ENCODE measurements around the gene RRP7A.
"Not testable (repeated sequence)": the region's sequence is repeated elsewhere in the genome, so short reads cannot be mapped to it uniquely, and the experiment has no call there.

DNA sequence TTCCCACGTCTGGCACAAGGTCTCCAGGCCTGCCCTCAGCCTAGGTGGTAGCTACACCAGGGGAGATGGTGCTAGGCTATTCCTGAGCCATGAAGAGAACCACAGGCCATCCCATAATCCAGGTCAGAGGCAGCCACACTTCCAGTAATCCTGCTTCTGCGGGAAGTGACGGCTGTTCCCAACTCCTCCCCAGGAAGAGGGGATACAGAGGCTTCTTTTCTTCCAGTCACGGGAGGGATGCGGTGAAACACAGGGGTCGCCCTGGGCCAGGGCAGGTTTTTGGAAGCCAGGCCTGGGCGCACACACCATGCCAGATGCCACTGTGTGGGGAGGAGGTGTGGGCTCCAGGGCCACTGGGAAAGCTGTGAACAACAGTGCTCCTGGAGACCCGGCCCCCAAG, 4.3 kb downstream of the RRP7A start:
- TF ChIP-seq, protein P1, sequence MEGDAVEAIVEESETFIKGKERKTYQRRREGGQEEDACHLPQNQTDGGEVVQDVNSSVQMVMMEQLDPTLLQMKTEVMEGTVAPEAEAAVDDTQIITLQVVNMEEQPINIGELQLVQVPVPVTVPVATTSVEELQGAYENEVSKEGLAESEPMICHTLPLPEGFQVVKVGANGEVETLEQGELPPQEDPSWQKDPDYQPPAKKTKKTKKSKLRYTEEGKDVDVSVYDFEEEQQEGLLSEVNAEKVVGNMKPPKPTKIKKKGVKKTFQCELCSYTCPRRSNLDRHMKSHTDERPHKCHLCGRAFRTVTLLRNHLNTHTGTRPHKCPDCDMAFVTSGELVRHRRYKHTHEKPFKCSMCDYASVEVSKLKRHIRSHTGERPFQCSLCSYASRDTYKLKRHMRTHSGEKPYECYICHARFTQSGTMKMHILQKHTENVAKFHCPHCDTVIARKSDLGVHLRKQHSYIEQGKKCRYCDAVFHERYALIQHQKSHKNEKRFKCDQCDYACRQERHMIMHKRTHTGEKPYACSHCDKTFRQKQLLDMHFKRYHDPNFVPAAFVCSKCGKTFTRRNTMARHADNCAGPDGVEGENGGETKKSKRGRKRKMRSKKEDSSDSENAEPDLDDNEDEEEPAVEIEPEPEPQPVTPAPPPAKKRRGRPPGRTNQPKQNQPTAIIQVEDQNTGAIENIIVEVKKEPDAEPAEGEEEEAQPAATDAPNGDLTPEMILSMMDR (IDR thresholded peaks at IDR 0.05; ENCODE audit: insufficient read depth, low read depth, low read length) = not testable (repeated sequence)
- TF ChIP-seq EZH2 (IDR thresholded peaks at IDR 0.05; ENCODE audit: insufficient read depth, low read length) = not testable (repeated sequence)

All from astrocyte (in vitro differentiated cells and primary cell).